OCI-LY1 (cell line): ENCODE measurements around the gene NHLH2.

ENCODE experiments used
- H2AFZ ChIP-seq: fragments of 200-600 bp; sonication (generic), shearing (Covaris generic); 2 replicates; pipeline ENCODE4 v1.6.0; 2014; ENCODE audit warnings: antibody characterized with exemption, mild to moderate bottlenecking, low read length
- H3F3A ChIP-seq: fragments of 200-600 bp; sonication (generic), shearing (Covaris generic); 2 replicates; pipeline ENCODE4 v1.6.0; 2014; ENCODE audit warnings: mild to moderate bottlenecking, antibody characterized with exemption, low read length, moderate library complexity; ENCODE audit not compliant: insufficient read depth
- H3K27ac ChIP-seq: fragments of 200-600 bp; sonication (generic); 2 replicates; pipeline ENCODE4 v1.5.1; 2014; ENCODE audit warnings: low read length, mixed run types, mild to moderate bottlenecking, low read depth; ENCODE audit not compliant: poor library complexity, severe bottlenecking
- H3K27me3 ChIP-seq: fragments of 200-600 bp; sonication (generic); 2 replicates; pipeline ENCODE4 v1.6.0; 2014; ENCODE audit warnings: antibody characterized with exemption, mild to moderate bottlenecking, low read length, moderate library complexity; ENCODE audit not compliant: insufficient read depth
- H3K36me3 ChIP-seq: fragments of 200-600 bp; sonication (generic); 2 replicates; pipeline ENCODE4 v1.6.1; 2014; ENCODE audit warnings: mild to moderate bottlenecking, antibody characterized with exemption, low read length, moderate library complexity, mixed read lengths; ENCODE audit not compliant: insufficient read depth
- H3K4me1 ChIP-seq: fragments of 200-600 bp; sonication (generic); 2 replicates; pipeline ENCODE4 v1.5.1; 2014; ENCODE audit warnings: mild to moderate bottlenecking, low read length, moderate library complexity; ENCODE audit not compliant: insufficient read depth, severe bottlenecking
- H3K4me2 ChIP-seq: fragments of 200-600 bp; sonication (generic), shearing (Covaris generic); 2 replicates; pipeline ENCODE4 v1.6.1; 2014; ENCODE audit warnings: low read length
- H3K4me3 ChIP-seq: fragments of 200-600 bp; sonication (generic); 2 replicates; pipeline ENCODE4 v1.5.1; 2014; ENCODE audit warnings: low read length, low read depth, mild to moderate bottlenecking, mixed read lengths; ENCODE audit not compliant: poor library complexity, severe bottlenecking
- H3K79me2 ChIP-seq: fragments of 200-600 bp; shearing (Covaris generic); 2 replicates; pipeline ENCODE4 v1.6.1; 2016; ENCODE audit warnings: mixed run types, low read length, mixed read lengths; ENCODE audit not compliant: insufficient read depth
- H3K9ac ChIP-seq: fragments of 200-600 bp; sonication (generic), shearing (Covaris generic); 2 replicates; pipeline ENCODE4 v1.6.1; 2014; ENCODE audit warnings: mild to moderate bottlenecking, low read length, mixed read lengths
- H3K9me2 ChIP-seq: fragments of 200-600 bp; sonication (generic), shearing (Covaris generic); 2 replicates; pipeline ENCODE4 v1.6.1; 2014; ENCODE audit warnings: low read depth, mild to moderate bottlenecking, low read length, mixed read lengths
- H3K9me3 ChIP-seq: fragments of 200-600 bp; shearing (Covaris generic); 2 replicates; pipeline ENCODE4 v1.6.1; 2014; ENCODE audit warnings: low read length, mixed read lengths
- H4K20me1 ChIP-seq: fragments of 200-600 bp; sonication (generic), shearing (Covaris generic); 2 replicates; pipeline ENCODE4 v1.6.0; 2016; ENCODE audit warnings: mild to moderate bottlenecking, low read length; ENCODE audit not compliant: insufficient read depth
- CTCF ChIP-seq: fragments of 200-600 bp; sonication (generic), shearing (Covaris generic); IDR thresholded peaks from 2 replicates; pipeline ENCODE4 v1.5.1; 2017; ENCODE audit warnings: mild to moderate bottlenecking, antibody characterized with exemption, low read length, moderate library complexity, mixed read lengths
- EZH2 ChIP-seq: fragments of 200-600 bp; sonication (generic), shearing (Covaris generic); IDR thresholded peaks from 2 replicates; pipeline ENCODE4 v1.8.0; 2017; ENCODE audit warnings: borderline replicate concordance, mixed run types, mild to moderate bottlenecking, antibody characterized with exemption, low read length, moderate library complexity, mixed read lengths

NHLH2 gene

DNA sequence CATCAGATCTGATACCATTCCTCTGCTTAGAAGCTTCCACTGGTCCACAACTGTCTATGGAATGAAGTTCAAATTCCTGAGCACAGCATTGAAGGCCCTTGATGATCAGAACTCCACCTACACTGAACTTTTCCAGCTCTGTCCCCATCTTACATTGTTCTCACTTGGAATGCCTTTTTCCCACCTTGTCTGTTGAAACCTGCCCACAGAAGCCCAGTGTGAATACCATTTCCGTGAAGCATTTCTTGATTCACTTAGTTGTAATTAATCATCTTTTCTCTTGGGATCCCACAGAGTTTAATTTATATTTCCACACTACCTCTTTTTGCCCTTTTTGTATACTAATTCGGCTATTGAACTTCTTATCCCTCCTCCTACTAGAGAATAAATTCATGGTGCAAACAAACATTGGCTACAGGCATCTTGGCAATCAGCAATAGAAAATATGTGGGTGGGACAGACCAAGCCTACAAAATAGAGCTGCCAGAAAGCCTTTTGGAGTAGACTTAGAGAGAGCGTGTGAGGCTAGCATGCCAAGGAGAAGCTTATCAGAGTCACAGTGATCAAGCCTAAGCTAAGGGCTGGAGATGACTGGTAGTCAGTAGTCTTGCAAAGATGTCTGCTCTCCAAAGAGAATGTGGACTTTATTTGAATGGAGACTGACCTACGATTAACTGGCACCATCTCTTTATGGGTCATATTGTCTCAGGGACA lies 26.1 kb downstream of the NHLH2 start:
- Histone ChIP-seq H2AFZ (no peak overlapping the region), H3K9ac (no peak overlapping the region), H3K79me2 (no peaks in the 10 kb centered on the region), H3K36me3 (no peaks in the 10 kb centered on the region), H3K4me2 (no peak overlapping the region), H4K20me1 (no peaks in the 10 kb centered on the region), H3K4me1 (no peaks in the 10 kb centered on the region), H3K9me3 (no peaks in the 10 kb centered on the region), H3K4me3 (no peak overlapping the region), H3F3A (no peaks in the 10 kb centered on the region), H3K27me3 (no peaks in the 10 kb centered on the region), H3K9me2 (no peaks in the 10 kb centered on the region), H3K27ac (no peak overlapping the region)
- TF ChIP-seq EZH2 (no peak), CTCF (no peak)

GRCh38 chr1:115813727-115814126 lies 27.2 kb downstream of the NHLH2 start:
- Histone ChIP-seq H3K4me3 (no peak overlapping the region), H3K27ac (no peak overlapping the region), H3K27me3 (no peaks in the 10 kb centered on the region), H3K79me2 (no peaks in the 10 kb centered on the region), H4K20me1 (no peaks in the 10 kb centered on the region), H3K4me1 (no peaks in the 10 kb centered on the region), H2AFZ (no peak overlapping the region), H3F3A (no peaks in the 10 kb centered on the region), H3K36me3 (no peaks in the 10 kb centered on the region), H3K9me3 (no peaks in the 10 kb centered on the region), H3K9me2 (no peaks in the 10 kb centered on the region), H3K9ac (no peak overlapping the region), H3K4me2 (no peak overlapping the region)
- no peak for TF ChIP-seq EZH2
- TF ChIP-seq CTCF, result no peak

GRCh38 chr1:115811140-115811828 lies 29.6 kb downstream of the NHLH2 start:
- H3K4me2 ChIP-seq, result no peak overlapping the region
- H3K9ac ChIP-seq, result no peak overlapping the region
- H3K27me3 ChIP-seq, result no peaks in the 10 kb centered on the region
- H3K9me3 ChIP-seq, result no peaks in the 10 kb centered on the region
- H3F3A ChIP-seq, result no peaks in the 10 kb centered on the region
- TF ChIP-seq CTCF (no peak), EZH2 (no peak)
- H3K4me3 ChIP-seq, result no peak overlapping the region
- no peak overlapping the region for H2AFZ ChIP-seq
- no peak overlapping the region for H3K27ac ChIP-seq
- H3K4me1 ChIP-seq, result no peaks in the 10 kb centered on the region
- no peaks in the 10 kb centered on the region for H4K20me1 ChIP-seq
- H3K79me2 ChIP-seq, result no peaks in the 10 kb centered on the region
- H3K36me3 ChIP-seq, result no peaks in the 10 kb centered on the region
- no peaks in the 10 kb centered on the region for H3K9me2 ChIP-seq
